LNCAP (cell line): ENCODE data around the gene TNFRSF25.

Experiments
- CTCF ChIP-seq: fragments of 450-650 bp; IDR thresholded peaks from 2 replicates; pipeline ENCODE4 v1.5.1; 2017; ENCODE audit warnings: mild to moderate bottlenecking

Gene TNFRSF25

GRCh38 chr1:6489799-6490180 is 23.8 kb upstream of the TNFRSF25 start:
- peak; percentile 95 for TF ChIP-seq CTCF

- no peak for TF ChIP-seq CTCF
Measured at GRCh38 chr1:6489383-6489765, 23.4 kb upstream of the TNFRSF25 start.

- no peak for TF ChIP-seq CTCF
Measured at GRCh38 chr1:6488602-6489382, 22.8 kb upstream of the TNFRSF25 start.

- TF ChIP-seq CTCF: no peak
Measured at GRCh38 chr1:6487804-6488484, 22.0 kb upstream of the TNFRSF25 start.

- TF ChIP-seq CTCF: peak; percentile 95
Measured at GRCh38 chr1:6486433-6487011, 20.5 kb upstream of the TNFRSF25 start.

GRCh38 chr1:6485168-6486101 is 19.5 kb upstream of the TNFRSF25 start:
- TF ChIP-seq CTCF: no peak

- no peak for TF ChIP-seq CTCF
Measured at GRCh38 chr1:6484826-6485167, 18.8 kb upstream of the TNFRSF25 start.
